ENCODE data around the gene TFDP2.

- TF ChIP-seq CTCF (conservative IDR thresholded peaks at IDR 0.05; ENCODE audit: low read length) (no peak), EZH2phosphoT487 (IDR thresholded peaks at IDR 0.05; ENCODE audit: borderline replicate concordance, low read depth, low read length) (no peak)
Measured at GRCh38 chr3:141949972-141950371, 199.4 kb downstream of the TFDP2 start.
